SK-N-MC (cell line): ENCODE results near the gene ATXN2.
"Not testable (repeated sequence)": the region's sequence is repeated elsewhere in the genome, so short reads cannot be mapped to it uniquely, and the experiment has no call there.

Experiments
- DNase-seq: peaks from one replicate; pipeline ENCODE4 v3.0.0-alpha.2; 2011; ENCODE audit warnings: low read depth, low spot score
- H3K27ac ChIP-seq: fragments of 200-600 bp; sonication (generic); 2 replicates; pipeline ENCODE4 v1.5.1; 2016; ENCODE audit warnings: mixed run types
- H3K36me3 ChIP-seq: fragments of 200-600 bp; sonication (generic); 2 replicates; pipeline ENCODE4 v1.6.1; 2017; ENCODE audit warnings: antibody characterized with exemption, low read length, mixed read lengths; ENCODE audit not compliant: insufficient read depth
- H3K4me3 ChIP-seq: fragments of 200-600 bp; sonication (generic); 2 replicates; pipeline ENCODE4 v1.5.1; 2016
- H3K9ac ChIP-seq: fragments of 200-600 bp; sonication (generic); 2 replicates; pipeline ENCODE4 v1.8.0; 2017; ENCODE audit warnings: mixed run types, mixed read lengths; ENCODE audit not compliant: insufficient read length
- H3K9me3 ChIP-seq: fragments of 200-600 bp; sonication (generic); 2 replicates; pipeline ENCODE4 v1.6.1; 2017; ENCODE audit warnings: low read depth, mild to moderate bottlenecking, antibody characterized with exemption, low read length, moderate library complexity, mixed read lengths
- EZH2 ChIP-seq: fragments of 200-600 bp; sonication (generic); IDR thresholded peaks from one replicate; pipeline ENCODE4 v1.6.1; 2017; ENCODE audit warnings: antibody characterized with exemption
- FOXP2 ChIP-seq: optimal IDR thresholded peaks from 2 replicates; pipeline ENCODE3; 2011; ENCODE audit warnings: mild to moderate bottlenecking, moderate library complexity; ENCODE audit not compliant: insufficient read depth; ENCODE audit errors: extremely low read length, control extremely low read depth
- POLR2AphosphoS5 ChIP-seq: IDR thresholded peaks from 2 replicates; pipeline ENCODE4 v1.6.1; 2012; ENCODE audit warnings: mild to moderate bottlenecking, low read depth, low read length, borderline replicate concordance

ATXN2 gene

GRCh38 chr12:111596985-111597830 lies 1.9 kb downstream of the ATXN2 start:
- no peaks in the 10 kb centered on the region for H3K36me3 ChIP-seq
- H3K4me3 ChIP-seq = peak overlapping the region; percentile 96
- H3K9ac ChIP-seq = peak overlapping the region; percentile 76
- no peaks in the 10 kb centered on the region for H3K9me3 ChIP-seq
- H3K27ac ChIP-seq = peak overlapping the region; percentile 79
- no peak for DNase-seq
- TF ChIP-seq FOXP2 = no peak
- no peak for TF ChIP-seq EZH2
- no peak for TF ChIP-seq POLR2AphosphoS5

GRCh38 chr12:111595341-111595835 lies 3.7 kb downstream of the ATXN2 start:
- peak overlapping the region; percentile 19; the same call in 1 of the 2 replicates for H3K27ac ChIP-seq
- not testable (repeated sequence) for DNase-seq, H3K9me3 ChIP-seq, H3K4me3 ChIP-seq, H3K9ac ChIP-seq, H3K36me3 ChIP-seq

- not testable (repeated sequence) for H3K36me3 ChIP-seq, H3K9ac ChIP-seq, H3K27ac ChIP-seq, H3K9me3 ChIP-seq, DNase-seq, H3K4me3 ChIP-seq
Measured at GRCh38 chr12:111591399-111592010, 7.6 kb downstream of the ATXN2 start.

- TF ChIP-seq EZH2 (no peak), FOXP2 (no peak), POLR2AphosphoS5 (no peak)
- no peak overlapping the region for H3K27ac ChIP-seq
- no peak for DNase-seq
- no peak overlapping the region for H3K9ac ChIP-seq
- no peaks in the 10 kb centered on the region for H3K36me3 ChIP-seq
- no peaks in the 10 kb centered on the region for H3K9me3 ChIP-seq
- no peak overlapping the region for H3K4me3 ChIP-seq
Measured at GRCh38 chr12:111590552-111590951, 8.6 kb downstream of the ATXN2 start.

- Histone ChIP-seq H3K36me3 (no peaks in the 10 kb centered on the region), H3K9me3 (no peaks in the 10 kb centered on the region), H3K27ac (no peak overlapping the region), H3K9ac (no peak overlapping the region), H3K4me3 (no peak overlapping the region)
- no peak for TF ChIP-seq EZH2
- TF ChIP-seq POLR2AphosphoS5 = no peak
- no peak for TF ChIP-seq FOXP2
- no peak for DNase-seq
Measured at GRCh38 chr12:111589601-111590000, 9.5 kb downstream of the ATXN2 start.

GRCh38 chr12:111588010-111588409 lies 11.1 kb downstream of the ATXN2 start:
- Histone ChIP-seq H3K9ac (no peak overlapping the region), H3K9me3 (no peaks in the 10 kb centered on the region), H3K4me3 (no peak overlapping the region), H3K27ac (no peak overlapping the region), H3K36me3 (no peaks in the 10 kb centered on the region)
- DNase-seq = no peak
- TF ChIP-seq FOXP2 = no peak
- no peak for TF ChIP-seq POLR2AphosphoS5
- TF ChIP-seq EZH2 = no peak

GRCh38 chr12:111586986-111587385 lies 12.1 kb downstream of the ATXN2 start:
- no peak for DNase-seq
- H3K9me3 ChIP-seq = no peaks in the 10 kb centered on the region
- no peak overlapping the region for H3K4me3 ChIP-seq
- TF ChIP-seq FOXP2 (no peak), EZH2 (no peak), POLR2AphosphoS5 (no peak)
- H3K9ac ChIP-seq = no peak overlapping the region
- no peak overlapping the region for H3K27ac ChIP-seq
- no peaks in the 10 kb centered on the region for H3K36me3 ChIP-seq

- Histone ChIP-seq H3K9ac (no peak overlapping the region), H3K36me3 (no peaks in the 10 kb centered on the region), H3K27ac (no peak overlapping the region), H3K9me3 (no peaks in the 10 kb centered on the region), H3K4me3 (no peak overlapping the region)
- no peak for TF ChIP-seq POLR2AphosphoS5
- no peak for TF ChIP-seq EZH2
- TF ChIP-seq FOXP2 = no peak
- DNase-seq = no peak
Measured at GRCh38 chr12:111585690-111586089, 13.4 kb downstream of the ATXN2 start.
